ENCODE measurements around the gene FUT6. TPM values are rescaled to one million over a fixed set of nuclear protein-coding genes. Genes with fewer than 3 reads are reported as not detected.
"Not testable (repeated sequence)": the region's sequence is repeated elsewhere in the genome, so short reads cannot be mapped to it uniquely, and the experiment has no call there.

The FUT6 gene
- total RNA-seq, 1 donor from 2014 or later, result not detected

DNA sequence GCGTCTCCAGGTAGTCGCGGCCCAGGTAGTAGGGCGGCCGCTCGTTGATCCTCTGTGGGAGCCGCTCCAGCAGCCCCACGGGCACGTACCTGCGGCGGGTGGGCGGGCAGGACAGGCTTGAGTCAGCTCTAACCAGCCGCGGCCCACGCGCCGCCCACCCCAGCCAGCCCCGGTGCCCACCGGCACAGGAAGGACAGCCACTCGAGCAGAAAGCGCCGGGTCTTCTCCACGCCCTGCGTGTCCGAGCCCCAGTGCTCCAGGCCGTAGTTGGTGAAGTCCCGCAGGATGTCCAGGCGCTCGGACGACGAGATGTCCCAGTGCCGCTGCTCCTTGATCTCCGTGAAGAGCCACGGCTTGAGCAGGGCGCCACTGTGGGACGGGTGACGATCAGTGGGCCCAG lies 54.1 kb downstream of the FUT6 start:
- Mint-ChIP-seq H3K36me3 (ENCODE audit: insufficient read depth) (peaks cover 16% of the 10 kb centered on the region), H3K27ac (no peak overlapping the region)

DNA sequence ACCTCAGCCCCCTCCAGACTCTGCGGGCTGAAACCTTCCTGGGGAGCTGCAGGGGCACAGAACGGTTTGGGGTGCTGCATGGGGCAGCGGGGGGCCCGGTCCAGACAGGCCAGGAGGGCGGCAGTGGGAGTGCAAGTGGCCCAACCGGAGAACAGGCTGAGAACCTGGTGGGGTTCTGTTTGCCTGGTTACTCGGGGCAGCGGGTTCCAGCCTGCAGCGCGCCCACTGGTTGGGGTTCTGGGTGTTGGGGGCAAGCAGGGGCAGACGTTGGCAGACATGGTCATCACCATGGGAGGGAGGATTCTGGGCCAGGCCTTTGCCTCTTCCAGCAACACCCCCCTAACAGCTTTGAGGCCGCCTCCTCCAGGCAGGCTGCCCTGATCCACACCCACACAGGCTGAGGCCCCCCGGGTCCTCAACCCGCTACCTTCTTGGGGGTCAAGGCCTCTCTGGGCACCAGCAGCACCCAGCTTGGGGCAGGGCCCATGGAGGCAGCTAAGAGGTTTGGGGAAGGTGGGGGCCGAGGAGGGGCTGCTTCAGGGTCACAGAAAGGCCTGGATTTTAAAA lies 54.8 kb downstream of the FUT6 start, which contains the start of gene PRR22:
Gene PRR22 (minus strand): TSS at position 166 of the 567 bp plus-strand sequence. CDS start 86 bp downstream, at position 80.
- H3K36me3 Mint-ChIP-seq (ENCODE audit: insufficient read depth), result peaks cover 12% of the 10 kb centered on the region
- H3K27me3 Mint-ChIP-seq, result no peaks in the 10 kb centered on the region
- no peaks in the 10 kb centered on the region for H3K9me3 Mint-ChIP-seq (ENCODE audit: low read depth)
- no peak within 1 kb of the TSS for H3K4me3 Mint-ChIP-seq (ENCODE audit: low read depth)
- TF ChIP-seq CTCF (IDR thresholded peaks at IDR 0.05; ENCODE audit: unreplicated experiment), result no peak
- H3K4me1 Mint-ChIP-seq (ENCODE audit: low read depth), result no peaks in the 10 kb centered on the region
- DNase-seq (ENCODE audit: low spot score, unreplicated experiment), result no peak
- H3K27ac Mint-ChIP-seq, result no peak within 1 kb of the TSS

More for the DNA sequence above, 54.1 kb downstream of the FUT6 start:
- no peak for TF ChIP-seq CTCF (IDR thresholded peaks at IDR 0.05; ENCODE audit: unreplicated experiment)
- Mint-ChIP-seq H3K4me1 (ENCODE audit: low read depth) (peaks cover 4% of the 10 kb centered on the region), H3K4me3 (ENCODE audit: low read depth) (no peak overlapping the region), H3K9me3 (ENCODE audit: low read depth) (no peaks in the 10 kb centered on the region), H3K27me3 (no peaks in the 10 kb centered on the region)
- DNase-seq (ENCODE audit: low spot score, unreplicated experiment), result no peak

DNA sequence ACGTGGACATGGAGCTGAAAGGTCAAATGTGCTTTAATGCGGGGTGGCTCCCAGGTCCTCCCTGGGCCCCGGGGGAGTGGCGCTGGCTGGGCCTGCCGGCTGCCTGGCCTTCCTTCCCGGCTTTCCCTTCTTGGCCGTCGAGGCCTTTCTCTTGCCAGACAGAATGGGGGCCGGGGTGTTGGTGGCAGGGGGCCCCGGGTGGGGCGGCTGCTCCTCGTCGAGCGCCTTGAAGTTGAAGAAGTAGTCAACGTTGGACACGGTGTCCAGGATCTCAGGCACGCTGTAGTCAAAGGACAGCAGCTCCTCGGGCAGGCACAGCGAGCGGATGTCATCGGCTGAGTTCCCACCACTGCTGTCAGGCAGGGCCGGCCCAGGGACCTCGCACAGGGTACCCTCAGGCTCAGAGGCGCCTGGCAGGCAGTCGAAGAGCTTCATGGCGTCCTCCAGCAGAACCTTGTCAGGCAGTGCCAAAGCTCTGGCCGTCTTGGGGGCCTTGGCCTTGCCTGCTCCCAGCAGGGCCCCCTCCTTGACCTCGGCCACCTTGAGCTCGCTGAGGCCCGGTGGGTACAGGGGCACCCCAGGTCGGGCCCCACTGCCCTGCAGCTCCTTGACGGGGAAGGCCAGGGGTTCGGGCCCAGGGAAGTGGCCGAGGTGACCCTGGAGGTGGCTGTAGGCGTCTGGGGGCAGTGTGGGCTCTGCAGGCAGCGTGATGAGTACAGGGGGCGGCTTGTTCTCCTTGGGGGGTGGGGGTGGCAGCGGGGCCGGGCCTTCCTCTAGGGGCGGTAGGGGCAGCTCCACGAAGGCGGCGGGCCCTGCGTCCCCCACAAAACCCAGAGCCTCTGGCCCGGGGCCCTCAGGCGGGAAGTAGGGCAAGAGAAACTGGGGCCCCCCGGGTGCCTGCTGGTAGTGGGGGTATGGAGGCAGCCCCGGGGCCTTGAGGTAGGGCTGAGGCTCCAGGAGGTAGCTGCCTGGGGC lies 56.3 kb downstream of the FUT6 start:
- DNase-seq (ENCODE audit: low spot score, unreplicated experiment), result no peak
- H3K9me3 Mint-ChIP-seq (ENCODE audit: low read depth), result no peaks in the 10 kb centered on the region
- H3K27me3 Mint-ChIP-seq, result no peaks in the 10 kb centered on the region
- H3K4me3 Mint-ChIP-seq (ENCODE audit: low read depth), result no peak overlapping the region
- H3K36me3 Mint-ChIP-seq (ENCODE audit: insufficient read depth), result peaks cover 9% of the 10 kb centered on the region
- no peak for TF ChIP-seq CTCF (IDR thresholded peaks at IDR 0.05; ENCODE audit: unreplicated experiment)
- no peaks in the 10 kb centered on the region for H3K4me1 Mint-ChIP-seq (ENCODE audit: low read depth)
- no peak overlapping the region for H3K27ac Mint-ChIP-seq

DNA sequence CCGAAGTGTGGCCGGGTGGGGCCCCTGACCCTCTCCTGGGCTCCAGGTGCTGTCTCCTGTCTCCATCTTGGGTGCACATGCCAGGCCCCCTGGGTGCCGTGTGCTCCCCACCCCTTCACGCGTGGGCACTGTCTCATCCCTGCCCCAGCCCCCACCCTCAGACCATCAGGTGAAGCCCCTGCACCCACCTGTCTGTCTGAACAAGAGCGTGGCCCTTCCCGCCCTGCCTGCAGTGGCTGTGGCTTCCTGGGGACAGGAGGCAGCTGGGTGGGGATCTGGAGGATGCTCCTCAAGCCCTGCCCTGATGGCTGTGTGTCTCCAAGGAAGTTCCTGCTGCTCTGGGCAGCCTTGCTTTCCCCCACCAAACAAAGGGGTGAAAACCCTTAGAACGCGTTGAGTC lies 57.2 kb downstream of the FUT6 start:
- no peak for DNase-seq (ENCODE audit: low spot score, unreplicated experiment)
- peaks cover 7% of the 10 kb centered on the region for H3K36me3 Mint-ChIP-seq (ENCODE audit: insufficient read depth)
- TF ChIP-seq CTCF (IDR thresholded peaks at IDR 0.05; ENCODE audit: unreplicated experiment), result no peak
- no peaks in the 10 kb centered on the region for H3K27me3 Mint-ChIP-seq
- H3K4me1 Mint-ChIP-seq (ENCODE audit: low read depth), result no peaks in the 10 kb centered on the region
- no peak overlapping the region for H3K4me3 Mint-ChIP-seq (ENCODE audit: low read depth)
- H3K27ac Mint-ChIP-seq, result no peak overlapping the region
- no peaks in the 10 kb centered on the region for H3K9me3 Mint-ChIP-seq (ENCODE audit: low read depth)

DNA sequence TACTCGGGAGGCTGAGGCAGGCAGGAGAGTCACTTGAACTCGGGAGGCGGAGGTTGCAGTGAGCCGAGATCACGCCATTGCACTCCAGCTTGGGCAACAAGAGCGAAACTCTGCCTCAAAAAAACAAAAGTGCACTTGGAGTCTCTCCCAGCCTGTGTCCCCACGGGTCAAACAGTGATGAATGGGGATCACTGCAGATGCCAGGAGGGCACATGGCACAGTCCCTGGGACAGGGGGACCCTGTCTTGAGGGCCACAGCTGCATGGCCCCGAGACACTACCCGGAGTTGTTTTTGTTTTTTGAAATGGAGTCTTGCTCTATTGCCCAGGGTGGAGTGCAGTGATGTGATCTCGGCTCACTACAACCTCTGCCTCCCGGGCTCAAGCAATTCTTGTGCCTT lies 58.6 kb downstream of the FUT6 start:
- H3K36me3 Mint-ChIP-seq (ENCODE audit: insufficient read depth); H3K27me3 Mint-ChIP-seq; H3K4me1 Mint-ChIP-seq (ENCODE audit: low read depth); H3K27ac Mint-ChIP-seq; H3K9me3 Mint-ChIP-seq (ENCODE audit: low read depth); H3K4me3 Mint-ChIP-seq (ENCODE audit: low read depth); DNase-seq (ENCODE audit: low spot score, unreplicated experiment): not testable (repeated sequence)

Other genes starting within 250 kb of the FUT6 start
- gene SAFB2, start 216.9 kb downstream of the FUT6 start, total RNA-seq, result 95.4 and 107 TPM in 2 replicates
- gene SAFB, start 216.6 kb downstream of the FUT6 start, total RNA-seq, result 151 and 169 TPM in 2 replicates
- gene MICOS13, start 159.2 kb downstream of the FUT6 start, total RNA-seq, result 28.1 and 29.7 TPM in 2 replicates
- gene HSD11B1L, start 158.7 kb downstream of the FUT6 start, total RNA-seq, result 20.1 and 21.1 TPM in 2 replicates
- 720 and 727 TPM in 2 replicates for gene RPL36, start 149.4 kb downstream of the FUT6 start, total RNA-seq
- gene LONP1, start 119.6 kb downstream of the FUT6 start, total RNA-seq, result 56.1 and 61.7 TPM in 2 replicates
- gene CATSPERD, start 119.1 kb downstream of the FUT6 start, total RNA-seq, result not detected in 2 replicates
- 5.8 and 5.9 TPM in 2 replicates for gene PRR22, start 55.0 kb downstream of the FUT6 start, total RNA-seq
- 42.6 and 43.1 TPM in 2 replicates for gene DUS3L, start 48.5 kb downstream of the FUT6 start, total RNA-seq
- 1.9 and 2.1 TPM in 2 replicates for gene NRTN, start 34.6 kb downstream of the FUT6 start, total RNA-seq
- gene FUT3, start 11.7 kb upstream of the FUT6 start, total RNA-seq, result not detected in 2 replicates
- not detected in 2 replicates for gene FUT5, start 30.8 kb upstream of the FUT6 start, total RNA-seq
- gene NDUFA11, start 64.1 kb upstream of the FUT6 start, total RNA-seq, result 210 and 217 TPM in 2 replicates
- gene VMAC, start 65.2 kb upstream of the FUT6 start, total RNA-seq, result 13.9 and 15.2 TPM in 2 replicates
- gene CAPS, start 74.6 kb upstream of the FUT6 start, total RNA-seq, result 22.1 and 22.5 TPM in 2 replicates
- gene RANBP3, start 138.4 kb upstream of the FUT6 start, total RNA-seq, result 99.9 and 106 TPM in 2 replicates

All from progenitor cell of endocrine pancreas (in vitro differentiated cells).